Measurements from ENCODE around the gene IMMP2L. TPM values are rescaled to one million over a fixed set of nuclear protein-coding genes. Genes with fewer than 3 reads are reported as not detected.
"Not testable (repeated sequence)": the region's sequence is repeated elsewhere in the genome, so short reads cannot be mapped to it uniquely, and the experiment has no call there.

The IMMP2L gene
- polyA plus RNA-seq, 3 donors = 41.3 to 49.8 (median 43.0) TPM

DNA sequence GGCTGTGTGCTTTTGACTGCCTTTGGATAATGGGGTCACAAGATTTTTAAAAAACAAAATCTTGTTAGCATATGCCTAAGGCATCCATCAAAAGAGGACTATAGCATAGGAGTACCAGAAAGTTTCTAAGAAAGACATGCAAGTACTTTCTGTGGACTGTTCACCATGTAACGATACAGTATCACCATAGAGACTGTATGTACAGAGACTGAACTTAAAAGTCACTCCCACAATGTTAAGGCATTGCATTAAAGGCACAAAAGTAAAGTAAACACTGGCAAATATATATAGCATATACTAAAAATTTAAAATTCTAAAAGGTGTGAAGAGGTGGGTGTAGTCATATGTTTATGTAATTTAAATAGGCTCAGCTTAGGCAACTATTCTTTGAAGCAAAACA is 190.9 kb downstream of the IMMP2L start:
- no peak for DNase-seq (ENCODE audit: extremely low read depth in 1 of 11, low read depth in 9 of 11, low spot score in 4 of 11)

DNA sequence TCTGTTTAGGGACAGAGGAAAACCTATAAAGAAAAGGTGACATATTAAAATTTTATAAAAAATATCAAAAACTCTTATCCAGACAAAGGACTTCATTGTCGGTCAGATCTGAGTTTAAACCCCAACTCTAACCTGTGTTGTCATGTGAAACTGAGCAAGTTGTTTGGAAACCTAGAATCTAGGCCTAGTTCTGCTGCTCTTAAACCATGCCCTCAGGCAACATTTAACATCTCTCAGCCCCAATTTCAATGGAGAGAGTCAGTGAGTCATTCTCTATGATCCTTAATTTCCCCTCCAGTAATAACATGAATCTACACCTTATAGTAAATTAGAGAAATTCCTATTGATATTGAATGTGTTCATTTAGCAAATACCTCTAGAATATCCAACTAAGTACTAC is 192.3 kb downstream of the IMMP2L start:
- no peak for DNase-seq (ENCODE audit: extremely low read depth in 1 of 11, low read depth in 9 of 11, low spot score in 4 of 11)

DNA sequence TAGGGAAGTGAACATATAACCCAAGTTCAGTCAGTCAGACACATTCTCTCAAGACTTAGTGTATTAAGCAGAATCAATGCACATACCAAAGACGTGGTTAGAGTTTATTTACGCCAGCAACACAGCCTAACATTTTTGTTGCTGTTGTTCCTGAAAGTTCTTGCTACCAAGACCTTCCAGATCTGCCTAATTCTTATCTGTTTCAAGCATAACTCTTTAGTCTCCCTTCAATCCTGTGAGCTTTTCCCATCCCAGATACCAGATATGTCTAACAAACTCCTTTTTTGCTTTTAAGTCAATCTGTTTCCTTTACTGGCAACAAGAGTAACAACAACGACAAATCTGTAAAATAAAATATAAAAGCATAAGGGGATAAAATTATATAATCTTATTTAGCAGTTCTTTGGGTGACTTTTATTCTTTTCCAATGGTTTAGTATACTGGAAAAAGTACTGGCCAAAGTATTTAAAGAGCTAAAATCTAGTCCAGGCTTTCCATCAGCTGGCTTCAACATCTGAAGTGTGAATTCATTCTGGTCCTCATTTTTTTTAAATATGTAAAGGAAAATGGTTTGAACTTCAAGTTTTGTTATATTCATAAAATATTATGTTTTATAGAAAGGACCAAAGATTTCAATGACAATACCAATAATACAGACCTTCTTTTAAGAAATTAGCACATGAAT is 193.8 kb downstream of the IMMP2L start:
- DNase-seq (ENCODE audit: extremely low read depth in 1 of 11, low read depth in 9 of 11, low spot score in 4 of 11) = no peak

DNA sequence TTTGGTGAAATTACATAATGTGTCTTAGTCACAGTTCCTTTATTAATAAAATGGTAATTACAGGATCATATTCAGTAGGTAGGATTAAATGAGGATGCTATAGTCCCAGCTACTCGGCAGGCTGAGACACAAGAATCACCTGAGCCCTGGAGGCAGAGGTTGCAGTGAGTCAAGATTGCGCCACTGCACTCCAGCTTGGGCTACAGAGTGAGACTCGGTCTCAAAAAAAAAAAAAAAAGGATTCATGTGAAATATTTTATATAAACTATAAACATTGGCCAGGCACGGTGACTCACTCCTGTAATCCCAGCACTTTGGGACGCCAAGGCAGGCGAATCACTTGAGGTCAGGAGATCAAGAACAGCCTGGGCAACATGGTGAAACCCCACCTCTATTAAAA is 197.9 kb downstream of the IMMP2L start:
- no peak for DNase-seq (ENCODE audit: extremely low read depth in 1 of 11, low read depth in 9 of 11, low spot score in 4 of 11)

DNA sequence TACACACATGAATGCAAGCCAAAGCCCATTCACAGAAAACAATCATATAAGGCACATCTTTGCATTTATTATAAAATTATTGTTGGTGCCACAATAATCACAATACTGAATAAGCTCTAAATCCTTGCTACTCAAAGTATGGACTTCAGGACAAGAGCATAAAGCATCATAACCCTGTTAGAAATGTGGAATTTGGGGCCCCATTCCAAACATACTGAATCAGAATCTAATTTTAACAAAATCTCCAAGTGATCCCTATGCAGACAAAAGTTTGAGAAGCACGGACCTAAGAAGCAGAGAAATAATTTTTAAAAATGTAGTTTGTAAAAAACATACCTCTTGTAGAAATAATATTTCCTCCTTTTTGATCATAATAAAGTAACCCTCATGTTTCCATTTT is 199.2 kb downstream of the IMMP2L start:
- no peak for DNase-seq (ENCODE audit: extremely low read depth in 1 of 11, low read depth in 9 of 11, low spot score in 4 of 11)

DNA sequence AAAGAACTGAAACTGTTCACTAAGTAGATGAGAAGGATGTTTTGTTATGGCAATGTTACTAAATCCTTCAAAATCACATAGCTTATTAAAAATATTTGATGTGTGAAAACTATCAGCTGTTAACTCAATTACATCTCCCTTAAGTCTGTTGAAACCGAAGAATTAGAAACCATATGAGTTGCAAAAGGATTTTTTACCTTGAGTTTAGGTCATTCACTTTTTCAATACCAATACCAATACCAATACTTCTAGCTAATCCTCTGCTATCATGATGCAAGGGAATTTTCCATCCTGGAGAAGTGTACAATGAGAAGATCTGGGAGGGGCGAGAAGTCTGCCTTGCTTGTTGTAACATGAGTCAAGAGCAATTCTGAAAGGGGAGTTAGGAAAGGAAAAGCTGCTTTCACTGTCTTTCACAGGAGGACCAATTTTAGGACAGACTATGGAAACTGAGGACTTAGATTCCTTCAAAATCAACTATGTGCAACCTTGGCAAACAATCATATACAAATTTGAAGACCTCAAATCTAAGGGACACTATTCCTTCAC is 199.7 kb downstream of the IMMP2L start:
- DNase-seq (ENCODE audit: extremely low read depth in 1 of 11, low read depth in 9 of 11, low spot score in 4 of 11) = no peak

DNA sequence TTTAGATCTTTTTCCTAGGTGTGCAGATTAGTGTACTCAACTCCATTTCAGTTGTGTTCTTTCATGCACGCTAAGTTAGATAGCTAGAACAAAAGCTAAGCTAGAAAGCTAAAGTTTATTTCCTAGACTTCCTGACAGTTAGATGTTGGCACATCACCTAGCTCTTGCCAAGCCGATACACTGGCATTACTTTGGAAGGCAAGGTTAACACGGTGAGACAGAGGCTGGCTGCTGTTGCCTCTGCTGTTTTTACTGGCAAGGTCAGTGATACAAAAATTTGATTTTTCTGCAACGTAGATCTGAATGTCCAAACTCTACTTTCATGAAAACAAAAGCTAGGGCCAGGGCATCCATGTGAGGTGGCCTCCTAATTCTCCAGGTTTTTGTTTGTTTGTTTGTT is 203.4 kb downstream of the IMMP2L start:
- DNase-seq (ENCODE audit: extremely low read depth in 1 of 11, low read depth in 9 of 11, low spot score in 4 of 11) = no peak

DNA sequence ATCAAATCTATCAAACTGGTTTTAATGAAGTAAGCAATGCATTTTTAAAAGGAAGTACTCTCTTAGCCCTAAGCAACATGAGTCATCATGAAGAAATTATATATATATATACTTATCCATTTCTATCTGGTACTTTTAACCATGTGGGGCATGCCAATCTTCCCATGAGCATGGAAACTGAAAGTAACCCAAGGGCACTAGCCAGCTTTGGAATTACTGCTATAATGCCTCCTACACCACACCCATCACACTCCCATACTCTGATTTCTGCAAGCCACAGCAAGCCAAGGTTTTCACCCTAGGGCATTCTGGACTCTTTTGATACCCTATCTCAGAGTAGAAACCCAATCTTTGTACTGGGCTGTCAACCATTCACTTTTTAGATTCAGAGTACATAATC is 204.6 kb downstream of the IMMP2L start:
- DNase-seq (ENCODE audit: extremely low read depth in 1 of 11, low read depth in 9 of 11, low spot score in 4 of 11) = no peak

DNA sequence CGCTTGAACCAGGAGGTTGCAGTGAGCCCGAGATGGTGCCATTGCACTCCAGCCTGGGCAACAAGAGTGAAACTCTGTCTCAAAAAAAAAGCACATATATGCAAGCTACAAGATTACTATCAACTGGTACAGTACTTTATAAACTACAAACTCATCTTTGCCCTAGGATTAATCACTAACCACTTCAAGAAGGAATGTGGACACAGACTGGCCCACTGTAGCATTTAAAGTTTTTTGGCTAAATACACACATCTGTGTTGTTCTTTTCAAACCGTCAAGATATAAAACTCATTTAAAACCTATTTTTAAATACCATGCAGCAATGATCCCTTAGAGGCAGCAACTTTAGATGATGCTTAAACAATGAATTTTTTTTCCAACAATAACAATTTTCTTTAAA is 205.4 kb downstream of the IMMP2L start:
- DNase-seq (ENCODE audit: extremely low read depth in 1 of 11, low read depth in 9 of 11, low spot score in 4 of 11) = no peak

DNA sequence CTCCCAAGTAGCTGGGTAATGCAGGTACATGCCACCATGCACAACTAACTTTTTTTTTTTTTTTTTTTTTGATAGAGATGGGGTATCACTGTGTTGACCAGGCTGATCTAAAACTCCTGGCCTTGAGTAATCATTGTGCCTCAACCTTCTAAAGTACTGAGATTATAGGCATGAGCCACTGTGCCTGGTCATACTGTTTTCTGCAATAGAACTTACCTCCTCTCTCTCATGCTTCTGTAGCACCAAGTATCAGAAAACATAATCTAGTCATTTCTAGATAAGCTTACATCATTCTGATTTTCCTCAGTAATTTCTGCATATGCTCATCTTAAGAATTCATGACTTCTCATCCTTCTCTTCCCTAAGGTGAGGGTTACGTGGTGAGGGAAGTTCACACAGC is 210.0 kb downstream of the IMMP2L start:
- DNase-seq (ENCODE audit: extremely low read depth in 1 of 11, low read depth in 9 of 11, low spot score in 4 of 11) = no peak

DNA sequence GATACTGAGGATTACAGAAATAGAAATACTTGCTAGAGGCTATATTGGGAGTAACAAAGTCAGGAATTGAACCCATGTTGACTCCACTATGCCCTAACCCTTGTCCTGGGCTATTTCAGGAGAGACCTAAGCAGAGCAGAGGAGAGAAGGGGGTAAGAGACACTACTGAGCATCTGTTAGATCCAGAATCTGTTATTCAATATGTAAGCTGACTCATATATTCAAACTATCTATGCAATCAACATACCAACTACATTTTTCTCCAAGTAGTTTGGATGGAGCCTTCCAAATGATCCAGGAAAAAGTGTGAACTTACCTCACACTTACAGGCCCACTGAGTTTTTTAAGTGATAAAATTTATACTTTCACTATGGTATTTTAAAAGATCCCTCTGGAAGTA is 216.1 kb downstream of the IMMP2L start:
- DNase-seq (ENCODE audit: extremely low read depth in 1 of 11, low read depth in 9 of 11, low spot score in 4 of 11) = no peak

DNA sequence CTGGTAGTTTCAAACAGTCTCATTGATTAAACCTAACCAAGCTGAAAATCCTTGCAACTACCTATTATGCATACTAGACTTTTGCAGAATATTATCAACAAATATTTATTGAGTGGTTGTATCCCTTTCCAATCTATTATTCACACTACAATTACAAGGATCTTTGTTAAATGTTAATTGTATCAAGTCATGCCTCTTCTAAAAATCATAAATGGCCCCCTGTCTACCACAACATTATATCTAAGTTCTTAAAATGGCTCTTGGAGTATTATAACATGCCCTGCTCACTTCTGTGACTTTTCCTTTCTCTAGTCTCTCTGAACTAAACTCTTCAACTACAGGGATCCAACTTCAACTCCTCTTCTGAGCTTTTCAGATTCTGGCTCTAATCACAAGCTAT is 219.3 kb downstream of the IMMP2L start:
- DNase-seq (ENCODE audit: extremely low read depth in 1 of 11, low read depth in 9 of 11, low spot score in 4 of 11) = no peak

DNA sequence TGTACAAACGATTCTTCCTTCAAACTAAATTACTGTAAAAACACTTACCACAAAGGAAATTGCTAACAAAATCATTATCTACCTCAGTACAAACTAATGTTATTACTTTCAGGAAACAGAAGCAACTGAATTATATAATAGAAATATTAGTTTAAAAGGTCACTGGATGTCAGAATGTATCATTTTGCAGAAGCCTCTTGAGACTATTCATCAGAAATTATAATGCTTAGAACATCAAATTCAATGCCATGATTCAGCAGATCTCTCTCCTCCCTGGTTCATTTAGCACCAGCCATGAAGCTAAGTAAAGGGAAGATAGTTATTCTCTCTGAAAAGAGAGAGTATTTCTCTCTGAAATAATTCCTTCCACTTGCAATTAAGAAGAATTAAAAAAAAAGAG is 223.3 kb downstream of the IMMP2L start:
- DNase-seq (ENCODE audit: extremely low read depth in 1 of 11, low read depth in 9 of 11, low spot score in 4 of 11) = no peak

DNA sequence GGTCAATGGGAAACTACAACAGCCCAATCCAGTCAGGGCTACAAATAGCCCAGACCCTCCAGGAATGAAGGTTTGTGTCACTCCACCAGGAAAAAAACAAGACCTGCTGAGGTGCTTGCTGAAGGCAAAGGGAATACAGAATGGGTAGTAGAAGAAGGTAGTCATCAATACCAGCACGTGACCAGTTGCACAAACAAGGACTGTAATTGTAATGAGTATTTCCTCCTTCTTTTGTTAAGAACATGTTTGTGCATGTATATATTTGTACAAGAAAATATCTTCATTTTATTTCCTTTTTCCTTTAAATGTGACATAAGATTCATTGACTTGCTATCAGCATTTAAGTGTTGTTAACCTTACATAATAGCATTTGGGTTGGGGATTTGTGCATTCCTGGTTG is 229.3 kb downstream of the IMMP2L start:
- no peak for DNase-seq (ENCODE audit: extremely low read depth in 1 of 11, low read depth in 9 of 11, low spot score in 4 of 11)

DNA sequence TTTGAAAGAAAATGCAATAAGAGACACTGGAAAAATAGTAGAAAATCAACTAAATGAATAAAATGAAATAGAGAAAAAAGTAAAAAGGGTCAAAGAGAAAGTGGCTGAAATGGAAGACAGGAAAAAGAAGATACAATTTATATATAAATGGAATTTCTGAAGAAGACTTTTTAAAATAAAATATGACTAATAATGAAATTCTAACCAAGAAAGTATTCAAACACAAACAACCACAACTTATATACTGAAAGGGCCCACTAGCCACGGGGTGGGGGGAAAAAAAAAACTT is 232.1 kb downstream of the IMMP2L start:
- DNase-seq (ENCODE audit: extremely low read depth in 1 of 11, low read depth in 9 of 11, low spot score in 4 of 11) = no peak

DNA sequence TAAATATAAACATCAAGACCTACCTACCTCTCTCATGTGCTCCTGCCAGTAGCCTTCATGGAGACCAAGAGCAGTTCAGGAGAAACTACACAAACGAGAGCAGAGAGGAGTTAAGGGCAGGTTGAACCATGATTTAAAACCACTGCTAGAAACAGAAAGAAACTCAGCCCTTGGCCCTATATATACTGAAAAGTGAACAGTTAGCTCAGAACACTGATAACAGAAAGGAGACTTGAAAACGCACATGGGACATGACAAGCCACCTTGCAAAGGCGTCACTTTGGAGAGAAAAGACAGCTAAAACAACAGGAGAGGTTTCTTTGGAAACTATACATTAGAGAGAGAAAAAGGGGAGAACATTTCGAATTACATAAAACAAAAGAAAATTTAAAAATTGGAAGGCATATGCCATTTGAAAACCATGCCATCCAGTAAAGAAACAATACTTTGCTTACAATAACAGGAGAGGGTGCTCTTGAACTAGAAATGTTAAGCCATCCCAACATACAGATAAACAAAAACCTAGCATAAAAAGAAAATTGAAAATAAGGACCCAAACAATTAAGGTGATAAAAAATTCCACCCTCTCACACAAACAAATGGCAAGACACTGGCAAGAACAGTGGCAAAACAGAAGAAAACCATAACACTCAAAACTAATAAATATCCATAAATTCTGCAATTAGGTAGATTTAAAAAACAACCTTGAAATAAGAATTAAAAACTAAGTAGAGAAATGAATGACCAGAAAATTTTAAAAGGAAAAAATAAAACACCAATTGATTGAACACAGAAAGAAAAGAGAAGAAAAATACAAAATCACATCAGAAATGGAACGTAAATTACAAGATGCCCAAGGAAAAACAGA is 232.7 kb downstream of the IMMP2L start:
- DNase-seq (ENCODE audit: extremely low read depth in 1 of 11, low read depth in 9 of 11, low spot score in 4 of 11) = no peak

DNA sequence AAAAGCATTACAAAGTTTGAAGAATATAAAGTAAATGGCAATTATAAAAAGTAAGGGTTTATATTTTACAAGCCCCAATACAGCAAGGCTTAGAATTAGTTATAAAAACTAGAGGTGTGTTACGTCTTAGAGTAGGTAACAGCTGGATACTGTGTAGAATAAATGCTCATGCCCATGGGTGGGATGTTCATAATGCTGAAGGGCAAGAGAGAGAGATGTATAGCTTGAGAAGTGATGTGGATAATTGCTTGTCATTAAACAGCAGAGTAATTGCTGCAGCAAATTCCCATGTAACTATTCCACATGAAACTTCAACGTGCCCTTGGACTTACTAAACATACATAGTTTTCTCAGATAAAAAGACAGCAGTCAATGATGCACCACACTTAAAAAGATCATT is 233.8 kb downstream of the IMMP2L start:
- DNase-seq (ENCODE audit: extremely low read depth in 1 of 11, low read depth in 9 of 11, low spot score in 4 of 11) = no peak

DNA sequence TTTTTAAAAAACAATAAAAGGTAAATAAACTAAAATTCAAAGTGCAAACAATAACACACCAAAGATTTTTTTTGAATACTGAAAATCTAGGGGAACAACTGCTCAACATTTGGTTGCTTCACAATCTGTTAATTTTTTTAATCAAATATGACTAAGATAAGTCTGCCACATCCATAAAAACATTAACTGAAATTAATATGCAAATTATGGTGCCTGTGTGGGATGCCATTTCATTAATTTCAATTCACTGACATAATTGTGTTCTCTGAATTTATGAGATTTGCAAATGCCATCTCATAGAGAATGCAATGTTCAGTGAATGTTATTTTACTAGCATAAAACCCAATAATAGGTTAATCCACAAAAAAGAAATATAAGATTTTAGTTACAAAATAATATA is 237.5 kb downstream of the IMMP2L start:
- no peak for DNase-seq (ENCODE audit: extremely low read depth in 1 of 11, low read depth in 9 of 11, low spot score in 4 of 11)

DNA sequence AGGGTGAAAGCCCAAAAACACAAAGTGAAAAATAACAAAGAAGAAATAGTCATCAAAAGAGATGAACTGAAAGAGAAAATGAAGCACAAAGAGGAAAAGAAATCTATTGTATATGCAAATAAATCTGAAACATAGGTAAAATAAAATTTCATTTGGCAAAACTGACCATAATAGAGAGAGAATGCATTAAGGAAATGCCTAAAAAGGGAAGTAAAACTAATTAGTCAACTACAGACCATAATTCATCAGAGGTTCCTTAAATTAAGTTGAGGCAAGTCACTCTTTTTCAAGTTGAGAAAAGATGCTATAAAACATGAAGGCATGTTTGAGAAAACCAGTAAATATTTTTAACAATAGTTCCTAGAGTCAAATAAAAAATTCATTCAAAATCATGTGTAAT is 238.1 kb downstream of the IMMP2L start:
- no peak for DNase-seq (ENCODE audit: extremely low read depth in 1 of 11, low read depth in 9 of 11, low spot score in 4 of 11)

DNA sequence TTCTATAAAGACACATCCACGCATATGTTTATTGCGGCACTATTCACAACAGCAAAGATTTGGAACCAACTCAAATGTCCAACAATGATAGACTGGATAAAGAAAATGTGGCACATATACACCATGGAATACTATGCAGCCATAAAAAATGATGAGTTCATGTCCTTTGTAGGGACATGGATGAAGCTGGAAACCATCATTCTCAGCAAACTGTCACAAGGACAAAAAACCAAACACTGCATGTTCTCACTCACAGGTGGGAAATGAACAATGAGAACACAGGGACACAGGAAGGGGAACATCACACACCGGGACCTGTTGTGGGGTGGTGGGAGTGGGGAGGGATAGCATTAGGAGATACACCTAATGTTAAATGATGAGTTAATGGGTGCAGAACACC is 238.6 kb downstream of the IMMP2L start:
- DNase-seq (ENCODE audit: extremely low read depth in 1 of 11, low read depth in 9 of 11, low spot score in 4 of 11) = not testable (repeated sequence)

DNA sequence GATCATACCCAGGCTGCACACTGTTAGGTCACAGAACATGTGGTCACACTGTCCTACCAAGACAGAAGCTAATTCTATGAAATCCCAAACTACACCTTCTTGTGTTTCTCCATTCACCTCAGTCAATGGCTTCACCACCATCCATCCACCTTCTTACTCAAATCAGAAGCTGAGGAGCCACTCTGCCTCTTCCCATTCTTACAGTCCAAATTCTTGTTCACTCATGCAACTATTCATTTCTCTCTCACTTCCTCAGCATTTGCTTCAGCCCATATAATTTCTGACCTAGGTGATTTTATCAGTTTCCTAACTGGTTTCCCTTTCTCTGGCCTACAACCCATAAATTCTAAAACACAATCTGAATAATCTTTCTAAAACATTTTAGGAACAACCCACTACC is 242.2 kb downstream of the IMMP2L start:
- DNase-seq (ENCODE audit: extremely low read depth in 1 of 11, low read depth in 9 of 11, low spot score in 4 of 11) = no peak

All from renal cortex interstitium (tissue), 11 donors.